H9 (cell line): Measurements from ENCODE around the gene PLA2G2C. TPM values are rescaled to one million over a fixed set of nuclear protein-coding genes. Genes with fewer than 3 reads are reported as not detected.

ENCODE experiments used
- DNase-seq: peaks from one replicate; pipeline ENCODE4 v3.0.0-alpha.2; 2017
- H2AFZ ChIP-seq: one replicate; pipeline ENCODE4 v1.6.1; 2013; ENCODE audit warnings: mild to moderate bottlenecking, low read length, control low read depth, moderate library complexity
- H2AK5ac ChIP-seq: 2 replicates; pipeline ENCODE4 v1.6.1; 2013; ENCODE audit warnings: low read length, control low read depth, mixed read lengths; ENCODE audit not compliant: insufficient read length
- H2BK120ac ChIP-seq: one replicate; pipeline ENCODE4 v1.6.1; 2013; ENCODE audit warnings: low read depth, mild to moderate bottlenecking, low read length, control low read depth, inconsistent platforms; ENCODE audit not compliant: poor library complexity, severe bottlenecking
- H2BK12ac ChIP-seq: 2 replicates; pipeline ENCODE4 v1.6.1; 2013; ENCODE audit warnings: low read length, control low read depth, mixed read lengths, low read depth; ENCODE audit not compliant: insufficient read length
- H2BK15ac ChIP-seq: 2 replicates; pipeline ENCODE4 v1.6.1; 2013; ENCODE audit warnings: low read depth, low read length, control low read depth
- H2BK20ac ChIP-seq: one replicate; pipeline ENCODE4 v1.6.1; 2013; ENCODE audit warnings: low read depth, mild to moderate bottlenecking, low read length, control low read depth, inconsistent platforms; ENCODE audit not compliant: poor library complexity, severe bottlenecking
- H2BK5ac ChIP-seq: 2 replicates; pipeline ENCODE4 v1.6.1; 2013; ENCODE audit warnings: low read length, control low read depth, mixed read lengths; ENCODE audit not compliant: insufficient read length
- H3K14ac ChIP-seq: 2 replicates; pipeline ENCODE4 v1.6.1; 2013; ENCODE audit warnings: low read length, control low read depth; ENCODE audit not compliant: insufficient read depth
- H3K18ac ChIP-seq: 2 replicates; pipeline ENCODE4 v1.6.1; 2013; ENCODE audit warnings: low read depth, mild to moderate bottlenecking, mixed read lengths, low read length, control low read depth; ENCODE audit not compliant: insufficient read length
- H3K23ac ChIP-seq: 2 replicates; pipeline ENCODE4 v1.6.1; 2013; ENCODE audit warnings: low read length, control low read depth, mixed read lengths, low read depth; ENCODE audit not compliant: insufficient read length
- H3K23me2 ChIP-seq: 2 replicates; pipeline ENCODE4 v1.6.1; 2013; ENCODE audit warnings: low read depth, mild to moderate bottlenecking, mixed read lengths, low read length, control low read depth; ENCODE audit not compliant: insufficient read length, poor library complexity, severe bottlenecking
- H3K27ac ChIP-seq: 2 replicates; pipeline ENCODE4 v1.5.1; 2013; ENCODE audit warnings: low read length, control low read depth, mixed read lengths, low read depth; ENCODE audit not compliant: insufficient read length
- H3K27me3 ChIP-seq: 2 replicates; pipeline ENCODE4 v1.6.1; 2013; ENCODE audit warnings: low read length, control low read depth, inconsistent platforms; ENCODE audit not compliant: insufficient read depth
- H3K4ac ChIP-seq: 2 replicates; pipeline ENCODE4 v1.6.1; 2013; ENCODE audit warnings: low read depth, mild to moderate bottlenecking, control low read depth, inconsistent platforms, low read length, moderate library complexity
- H3K4me1 ChIP-seq: 2 replicates; pipeline ENCODE4 v1.6.1; 2013; ENCODE audit warnings: low read length, control low read depth, inconsistent platforms; ENCODE audit not compliant: insufficient read depth
- H3K4me2 ChIP-seq: 2 replicates; pipeline ENCODE4 v1.6.1; 2013; ENCODE audit warnings: low read length, control low read depth, mixed read lengths; ENCODE audit not compliant: insufficient read length, insufficient read depth
- H3K56ac ChIP-seq: 2 replicates; pipeline ENCODE4 v1.6.1; 2013; ENCODE audit warnings: low read depth, mild to moderate bottlenecking, mixed read lengths, low read length, control low read depth; ENCODE audit not compliant: insufficient read length
- H3K79me1 ChIP-seq: 2 replicates; pipeline ENCODE4 v1.6.1; 2013; ENCODE audit warnings: low read depth, mild to moderate bottlenecking, moderate library complexity, low read length, control low read depth, inconsistent platforms; ENCODE audit not compliant: insufficient read depth, poor library complexity, severe bottlenecking
- H3K79me2 ChIP-seq: 2 replicates; pipeline ENCODE4 v1.6.1; 2013; ENCODE audit warnings: low read length, control low read depth, inconsistent platforms; ENCODE audit not compliant: insufficient read depth
- H3K9ac ChIP-seq: 2 replicates; pipeline ENCODE4 v1.6.1; 2013; ENCODE audit warnings: low read length, control low read depth, mixed read lengths; ENCODE audit not compliant: insufficient read length; ENCODE audit errors: extremely low read depth
- H3K9me3 ChIP-seq: one replicate; pipeline ENCODE4 v1.6.1; 2013; ENCODE audit warnings: low read depth, low read length, inconsistent platforms; ENCODE audit not compliant: control insufficient read depth
- H3T11ph ChIP-seq: one replicate; pipeline ENCODE4 v1.6.1; 2013; ENCODE audit warnings: mild to moderate bottlenecking, low read length, control low read depth, inconsistent platforms
- H4K20me1 ChIP-seq: one replicate; pipeline ENCODE4 v1.6.1; 2013; ENCODE audit not compliant: control insufficient read depth, insufficient read length, insufficient read depth
- H4K5ac ChIP-seq: 2 replicates; pipeline ENCODE4 v1.6.1; 2013; ENCODE audit warnings: low read depth, mild to moderate bottlenecking, mixed read lengths, low read length, control low read depth; ENCODE audit not compliant: insufficient read length
- H4K8ac ChIP-seq: replicated peaks from 2 replicates; pipeline ENCODE4 v1.6.1; 2013; ENCODE audit warnings: low read length, control low read depth, mixed read lengths, low read depth; ENCODE audit not compliant: insufficient read length
- H4K91ac ChIP-seq: 2 replicates; pipeline ENCODE4 v1.6.1; 2013; ENCODE audit warnings: low read depth, mild to moderate bottlenecking, moderate library complexity, mixed read lengths, low read length, control low read depth; ENCODE audit not compliant: insufficient read length
- H3K27ac Mint-ChIP-seq, 3 experiments: 2 replicates in 2 of 3; 3 replicates in 1 of 3; pipeline ENCODE4 v1.8.0; 2020 to 2021; ENCODE audit warnings: mixed read lengths in 3 of 3, mild to moderate bottlenecking in 1 of 3, moderate library complexity in 1 of 3
- H3K27me3 Mint-ChIP-seq: 2 replicates; pipeline ENCODE4 v1.8.0; 2021; ENCODE audit warnings: low read depth, mild to moderate bottlenecking, moderate library complexity, mixed read lengths
- H3K36me3 Mint-ChIP-seq, 3 experiments: 2 replicates in 2 of 3; 3 replicates in 1 of 3; pipeline ENCODE4 v1.8.0; 2020 to 2021; ENCODE audit warnings: low read depth in 3 of 3, mixed read lengths in 3 of 3; ENCODE audit not compliant: insufficient read depth in 1 of 3
- H3K4me1 Mint-ChIP-seq, 2 experiments: 2 replicates each; pipeline ENCODE4 v1.8.0; 2020; ENCODE audit warnings: mixed read lengths in 2 of 2
- H3K4me3 Mint-ChIP-seq, 2 experiments: 2 replicates in 1 of 2; 3 replicates in 1 of 2; pipeline ENCODE4 v1.8.0; 2020 to 2021; ENCODE audit warnings: mild to moderate bottlenecking in 2 of 2, mixed read lengths in 2 of 2, moderate library complexity in 1 of 2
- H3K9me3 Mint-ChIP-seq, 2 experiments: 2 replicates in 1 of 2; 3 replicates in 1 of 2; pipeline ENCODE4 v1.8.0; 2020; ENCODE audit warnings: mild to moderate bottlenecking in 2 of 2, mixed read lengths in 2 of 2, moderate library complexity in 1 of 2
- CTCF ChIP-seq: fragments of 200-600 bp; sonication (generic); conservative IDR thresholded peaks from 3 replicates; pipeline ENCODE4 v1.8.0; 2021; ENCODE audit warnings: antibody characterized with exemption, mild to moderate bottlenecking
- WGBS: extraction: QIAGEN DNeasy Blood & Tissue Kit; methylation state at CpG from one replicate; pipeline ENCODE4 v1.1.7; 2013; ENCODE audit warnings: missing lambda C conversion rate, low lambda C conversion rate, mixed read lengths; ENCODE audit not compliant: insufficient read length; ENCODE audit errors: extremely low coverage; 5-methylcytosine and 5-hydroxymethylcytosine counted together
- total RNA-seq: library from RNA; stranded (reverse); gene quantifications from 2 replicates; pipeline ENCODE4 v1.2.1, GENCODE V29; 2021

Gene PLA2G2C
- total RNA-seq, 1 experiment from 2014 or later = not detected

DNA sequence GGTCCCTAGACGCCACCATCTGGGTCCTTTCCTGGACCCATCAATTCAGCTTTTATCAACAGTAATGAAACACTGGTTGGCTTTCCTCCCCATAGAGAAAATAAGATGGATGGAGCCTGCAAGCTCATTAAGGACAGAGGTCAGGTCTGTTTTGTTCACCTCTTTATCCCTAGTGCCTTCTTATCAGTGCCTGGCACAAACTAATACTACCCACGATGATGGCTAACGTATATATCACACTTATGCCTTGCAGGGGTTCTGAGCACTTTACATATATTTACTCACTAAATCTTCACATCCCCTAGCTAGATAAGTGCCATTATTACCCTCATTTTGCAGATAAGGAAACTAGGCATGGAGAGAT, 5.5 kb downstream of the PLA2G2C start:
- Histone ChIP-seq H4K20me1 (no peaks in the 10 kb centered on the region), H3K9me3 (no peaks in the 10 kb centered on the region), H4K5ac (no peak overlapping the region), H3K18ac (no peak overlapping the region), H2AK5ac (no peak overlapping the region), H3K4ac (no peak overlapping the region), H4K91ac (no peak overlapping the region), H4K8ac (no peak overlapping the region), H2BK20ac (no peak overlapping the region), H3K23me2 (no peaks in the 10 kb centered on the region), H3K9ac (no peak overlapping the region), H3K27me3 (no peaks in the 10 kb centered on the region; the same call in 1 of the 2 replicates), H3T11ph (no peak overlapping the region), H3K14ac (no peak overlapping the region), H3K27ac (no peak overlapping the region), H2BK5ac (no peak overlapping the region), H2AFZ (no peak overlapping the region), H3K79me2 (no peaks in the 10 kb centered on the region), H3K4me2 (no peak overlapping the region), H3K56ac (no peak overlapping the region), H2BK12ac (no peak overlapping the region), H2BK15ac (no peak overlapping the region), H3K4me1 (no peaks in the 10 kb centered on the region), H3K79me1 (no peaks in the 10 kb centered on the region), H3K23ac (no peak overlapping the region), H2BK120ac (no peak overlapping the region)
- TF ChIP-seq CTCF = no peak
- Mint-ChIP-seq H3K36me3 (no peaks in the 10 kb centered on the region), H3K4me3 (no peak overlapping the region), H3K27ac (no peak overlapping the region), H3K4me1 (peaks cover 7 to 10% of the 10 kb centered on the region in 2 experiments), H3K9me3 (peaks cover 3 to 8% of the 10 kb centered on the region in 2 experiments; a peak in 4 of 5 replicates), H3K27me3 (peaks cover 83% of the 10 kb centered on the region)
- WGBS = no CpG with 5 or more reads among the region's 3 CpGs
- no peak for DNase-seq
